Fibroblast of skin of abdomen (primary cell): ENCODE data around the gene RNF183. TPM values are rescaled to one million over a fixed set of nuclear protein-coding genes. Genes with fewer than 3 reads are reported as not detected.
A peak's percentile ranks its signal among the peaks of the same experiment; 100 is the strongest.

Experiments used
- DNase-seq: peaks from one replicate; pipeline ENCODE4 v3.0.0-alpha.2; 2013
- polyA plus RNA-seq, 2 experiments: library from polyadenylated mRNA; unstranded; fragments of 120-200 nt; gene quantifications; one replicate each; pipeline ENCODE4 v1.2.1, GENCODE V29; 2013; ENCODE audit not compliant: insufficient read length in 2 of 2

RNF183 gene
- not detected for polyA plus RNA-seq (2013, experiment 1 of 2; ENCODE audit: insufficient read length)
- polyA plus RNA-seq (2013, experiment 2 of 2; ENCODE audit: insufficient read length), result not detected

GRCh38 chr9:113302792-113303418 is at the start of gene RNF183:
Gene RNF183 (minus strand): TSS chr9:113303376. CDS start chr9:113298184, 5,192 bp downstream.
- no peak for DNase-seq

GRCh38 chr9:113352411-113352810 is 49.2 kb upstream of the RNF183 start:
- no peak for DNase-seq

GRCh38 chr9:113352006-113352405 is 48.8 kb upstream of the RNF183 start:
- no peak for DNase-seq

GRCh38 chr9:113350937-113351336 is 47.8 kb upstream of the RNF183 start:
- DNase-seq, result no peak

GRCh38 chr9:113350107-113350661 is 47.0 kb upstream of the RNF183 start:
- no peak for DNase-seq

- DNase-seq, result no peak
These were observed 46.4 kb upstream of the RNF183 start, which contains the start of gene BSPRY for GRCh38 chr9:113349445-113350094. Gene BSPRY (plus strand): TSS chr9:113349541. CDS start chr9:113349580, 39 bp downstream.

- DNase-seq, result no peak
These were observed 45.9 kb upstream of the RNF183 start for GRCh38 chr9:113349066-113349444.

- no peak for DNase-seq
These were observed 45.3 kb upstream of the RNF183 start for GRCh38 chr9:113348437-113348836.

- DNase-seq, result no peak
These were observed 42.5 kb upstream of the RNF183 start for GRCh38 chr9:113345671-113346070.

GRCh38 chr9:113345190-113345589 is 42.0 kb upstream of the RNF183 start:
- no peak for DNase-seq

- DNase-seq, result peak; percentile 13
These were observed 40.6 kb upstream of the RNF183 start for GRCh38 chr9:113343732-113344231.

GRCh38 chr9:113341712-113342410 is 38.7 kb upstream of the RNF183 start:
- DNase-seq, result no peak

GRCh38 chr9:113340011-113340699 is 37.0 kb upstream of the RNF183 start, which contains the start of gene WDR31:
Gene WDR31 (minus strand): TSS chr9:113340275. CDS start chr9:113332022, 8,253 bp downstream.
- peak; percentile 87 for DNase-seq

GRCh38 chr9:113337714-113338113 is 34.5 kb upstream of the RNF183 start:
- no peak for DNase-seq

- DNase-seq, result no peak
These were observed 28.6 kb upstream of the RNF183 start for GRCh38 chr9:113331780-113332179.

GRCh38 chr9:113328045-113328782 is 25.0 kb upstream of the RNF183 start:
- no peak for DNase-seq

- DNase-seq, result no peak
These were observed 23.1 kb upstream of the RNF183 start for GRCh38 chr9:113326230-113326629.

- DNase-seq, result no peak
These were observed 19.5 kb upstream of the RNF183 start for GRCh38 chr9:113322671-113323070.

- no peak for DNase-seq
These were observed 16.9 kb upstream of the RNF183 start for GRCh38 chr9:113320051-113320450.

- DNase-seq, result no peak
These were observed 15.9 kb upstream of the RNF183 start for GRCh38 chr9:113319054-113319453.

- no peak for DNase-seq
These were observed 14.6 kb upstream of the RNF183 start for GRCh38 chr9:113317777-113318176.
